Measurements from ENCODE around the gene AHCYL2.
"Not testable (repeated sequence)": the region's sequence is repeated elsewhere in the genome, so short reads cannot be mapped to it uniquely, and the experiment has no call there.

The AHCYL2 gene

GRCh38 chr7:129245533-129245932, 20.7 kb downstream of the AHCYL2 start:
- DNase-seq = no peak

DNA sequence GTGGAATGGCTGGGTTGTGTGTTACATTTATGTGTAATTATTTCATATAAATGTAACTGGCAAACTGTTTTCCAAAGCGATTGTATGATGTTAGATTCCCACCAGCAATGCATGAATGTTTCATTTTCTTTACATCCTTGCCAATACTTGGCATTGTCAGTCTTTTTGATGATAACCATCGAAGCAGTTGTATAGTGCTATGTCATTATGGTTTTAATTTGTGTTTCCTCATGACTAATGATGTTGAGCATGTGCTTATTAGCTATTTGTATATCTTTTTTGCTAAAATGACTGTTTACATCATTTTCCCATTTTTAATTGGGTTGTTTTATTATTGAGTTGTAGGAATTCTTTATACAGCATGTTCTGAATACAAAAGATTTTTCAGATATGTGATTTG, 22.3 kb downstream of the AHCYL2 start:
- no peak for DNase-seq

DNA sequence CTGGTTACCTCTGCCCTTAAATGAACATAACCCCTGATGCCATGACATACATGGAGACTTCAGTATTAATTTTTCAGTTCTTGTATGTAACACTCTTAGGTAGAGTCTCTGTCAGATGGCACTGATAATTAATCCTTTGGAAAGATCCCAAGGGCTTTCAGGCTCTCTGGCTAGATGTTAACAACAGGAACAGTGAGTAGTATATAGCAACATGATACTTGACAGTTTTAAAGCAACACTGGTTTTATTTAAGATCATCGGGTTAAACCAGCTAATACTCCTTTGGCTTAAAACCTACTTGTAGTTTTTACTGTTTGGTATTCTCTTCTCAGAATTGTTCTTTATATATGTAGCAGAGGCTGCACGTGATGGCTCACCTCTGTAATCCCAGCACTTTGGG, 27.3 kb downstream of the AHCYL2 start:
- DNase-seq = no peak

DNA sequence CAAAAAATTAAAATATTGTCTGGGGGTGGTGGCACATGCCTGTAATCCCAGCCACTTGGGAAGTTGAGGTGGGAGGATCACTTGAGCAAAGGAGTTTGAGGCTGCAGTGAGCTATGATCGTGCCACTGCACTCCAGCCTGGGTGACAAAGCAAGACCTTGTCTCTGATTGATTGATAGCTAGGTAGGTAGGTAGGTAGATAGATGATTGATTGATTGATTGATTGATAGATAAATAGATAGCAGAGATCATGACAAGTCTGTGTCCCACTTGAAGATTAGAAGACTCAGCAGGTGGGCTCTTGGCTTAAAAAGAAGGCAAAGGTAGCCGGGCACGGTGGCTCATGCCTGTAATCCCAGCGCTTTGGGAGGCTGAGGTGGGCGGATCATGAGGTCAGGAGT, 27.8 kb downstream of the AHCYL2 start:
- not testable (repeated sequence) for DNase-seq

- DNase-seq = no peak
These were observed 31.0 kb downstream of the AHCYL2 start for GRCh38 chr7:129255800-129256199.

- no peak for DNase-seq
These were observed 31.4 kb downstream of the AHCYL2 start for GRCh38 chr7:129256221-129256620.

DNA sequence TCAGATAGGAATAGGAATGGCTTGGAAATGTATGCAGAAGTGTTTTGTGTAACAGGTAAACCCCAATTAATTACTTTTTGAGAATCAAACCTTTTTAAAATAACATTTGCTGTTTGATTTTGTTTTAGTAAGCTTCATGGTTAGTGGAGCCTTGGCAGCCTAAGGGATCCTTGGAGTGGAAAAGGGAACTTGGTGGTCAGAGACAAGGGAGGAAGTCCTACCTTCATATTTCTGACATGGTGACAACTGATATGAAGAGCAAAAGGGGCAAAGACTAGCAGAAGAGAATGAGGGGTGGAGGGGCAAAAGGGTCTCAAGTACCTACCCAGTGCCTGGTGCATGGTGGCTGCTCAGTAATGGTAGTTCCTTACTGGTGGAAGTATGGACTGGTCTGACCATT, 32.3 kb downstream of the AHCYL2 start:
- DNase-seq = no peak

- DNase-seq = no peak
These were observed 34.0 kb downstream of the AHCYL2 start for GRCh38 chr7:129258649-129259389.

DNA sequence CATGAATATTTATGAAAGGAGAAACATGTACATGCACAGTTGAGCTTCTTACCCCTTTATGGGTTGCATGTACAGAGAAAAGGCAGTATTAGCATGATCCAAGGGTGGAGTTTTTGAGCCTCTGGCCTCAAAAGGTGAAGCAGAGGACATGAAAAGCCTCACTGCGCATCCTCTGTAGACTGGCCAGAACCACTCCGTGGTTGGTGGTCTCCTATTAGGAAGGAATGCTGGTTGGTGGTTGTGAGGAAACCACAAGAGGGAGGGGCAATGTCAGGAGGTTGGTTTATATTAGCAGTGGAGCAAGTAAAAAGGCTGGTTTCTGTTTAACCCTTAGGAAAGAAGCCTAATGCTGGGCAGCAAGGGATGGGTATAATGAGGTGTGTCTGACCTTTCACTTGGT, 37.5 kb downstream of the AHCYL2 start:
- DNase-seq = no peak

GRCh38 chr7:129263168-129263567, 38.3 kb downstream of the AHCYL2 start:
- no peak for DNase-seq

DNA sequence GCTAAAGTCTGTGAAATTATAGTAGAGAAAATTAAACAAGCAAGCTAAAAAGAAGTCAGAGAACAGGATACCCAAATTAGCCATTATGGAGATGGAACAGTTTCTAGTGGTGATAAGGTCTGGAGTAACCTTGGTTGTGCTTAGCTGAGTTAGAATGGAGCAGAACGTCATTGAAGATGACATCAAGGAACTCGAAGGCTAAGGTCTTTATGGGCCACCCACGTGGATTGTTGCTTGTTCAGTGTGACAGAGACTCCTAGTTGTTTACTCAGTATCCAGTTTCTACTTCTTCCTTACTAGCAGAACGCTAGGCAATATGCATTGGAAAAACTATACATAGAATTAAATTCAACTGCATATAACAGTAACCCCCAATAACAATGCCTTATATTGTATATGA, 39.7 kb downstream of the AHCYL2 start:
- no peak for DNase-seq

DNA sequence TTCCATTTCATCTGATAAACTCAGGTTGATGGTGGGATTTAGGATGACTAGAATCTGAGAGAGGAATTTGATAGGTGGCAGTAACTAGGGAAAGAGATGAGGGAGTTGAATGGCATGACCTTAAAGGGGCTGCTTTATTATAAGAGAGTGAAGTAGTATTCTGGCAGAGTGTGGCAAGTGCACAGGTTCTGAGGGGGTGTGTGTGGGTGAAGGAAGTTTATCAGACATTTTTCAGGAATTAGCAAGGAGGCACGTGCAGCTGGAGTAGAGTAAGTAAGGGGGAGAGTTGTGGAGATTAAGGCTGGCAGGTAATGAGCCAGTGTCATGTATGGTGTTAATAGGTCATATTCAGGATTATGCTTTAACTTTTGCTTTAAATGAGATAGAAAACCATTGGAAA, 40.5 kb downstream of the AHCYL2 start:
- no peak for DNase-seq

DNA sequence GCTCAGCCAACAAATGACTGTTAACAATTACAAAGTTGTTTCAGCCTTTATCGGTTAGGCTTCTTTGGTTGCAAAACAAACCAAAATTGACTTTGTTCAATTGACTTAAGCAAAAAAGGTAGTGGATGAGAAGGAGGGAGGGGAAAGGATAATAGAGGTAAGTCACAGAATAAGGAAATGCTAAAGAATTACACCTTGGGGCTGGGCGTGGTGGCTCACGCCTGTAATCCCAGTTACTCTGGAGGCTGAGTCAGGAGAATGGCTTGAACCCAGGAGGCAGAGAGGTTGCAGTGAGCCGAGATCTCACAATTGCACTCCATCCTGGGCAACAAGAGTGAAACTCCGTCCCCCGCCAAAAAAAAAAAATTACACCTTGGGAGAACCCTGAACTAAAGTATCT, 41.4 kb downstream of the AHCYL2 start:
- DNase-seq = no peak

GRCh38 chr7:129270077-129270476, 45.2 kb downstream of the AHCYL2 start:
- no peak for DNase-seq

DNA sequence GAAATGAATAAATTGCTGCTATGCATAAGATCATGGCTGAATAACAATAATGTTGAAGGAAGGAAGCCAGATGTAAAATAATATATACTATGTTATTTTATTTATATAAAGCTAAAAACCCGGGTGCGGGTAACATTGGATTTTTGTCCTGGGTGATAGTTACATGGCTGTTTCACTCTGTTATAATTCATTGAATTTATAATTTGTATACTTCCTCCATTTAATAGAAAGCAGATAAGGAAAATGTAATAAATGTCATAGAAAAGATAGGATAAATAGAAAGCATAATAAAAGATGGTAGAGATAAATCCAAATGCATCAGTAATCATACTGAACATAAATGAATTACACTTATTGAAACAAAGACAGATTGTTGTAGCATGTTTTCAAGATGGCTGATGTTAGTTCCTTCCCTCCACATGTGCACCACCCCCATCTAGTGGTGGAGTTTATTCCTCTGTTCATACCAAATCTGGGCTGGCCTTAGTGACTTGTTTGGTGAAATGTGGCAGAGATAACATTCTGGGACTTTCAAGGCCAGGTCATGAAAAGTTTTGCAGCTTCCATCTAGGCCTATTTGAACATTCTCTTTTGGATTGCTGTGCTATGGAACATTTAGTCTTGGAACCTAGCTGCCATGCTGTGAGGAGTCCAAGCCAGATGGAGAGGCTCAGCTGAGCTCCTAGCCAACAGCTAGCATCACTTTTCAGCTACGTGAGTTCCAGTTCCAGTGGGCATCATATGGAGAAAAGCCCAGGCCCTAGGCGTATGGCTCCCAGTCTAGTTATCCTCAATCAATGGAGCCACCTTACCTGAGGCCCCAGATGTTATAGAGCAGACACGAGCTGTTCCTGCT, 46.9 kb downstream of the AHCYL2 start:
- no peak for DNase-seq

- DNase-seq = no peak
These were observed 49.1 kb downstream of the AHCYL2 start for GRCh38 chr7:129273936-129274335.

- no peak for DNase-seq
These were observed 52.8 kb downstream of the AHCYL2 start for GRCh38 chr7:129277629-129278028.

DNA sequence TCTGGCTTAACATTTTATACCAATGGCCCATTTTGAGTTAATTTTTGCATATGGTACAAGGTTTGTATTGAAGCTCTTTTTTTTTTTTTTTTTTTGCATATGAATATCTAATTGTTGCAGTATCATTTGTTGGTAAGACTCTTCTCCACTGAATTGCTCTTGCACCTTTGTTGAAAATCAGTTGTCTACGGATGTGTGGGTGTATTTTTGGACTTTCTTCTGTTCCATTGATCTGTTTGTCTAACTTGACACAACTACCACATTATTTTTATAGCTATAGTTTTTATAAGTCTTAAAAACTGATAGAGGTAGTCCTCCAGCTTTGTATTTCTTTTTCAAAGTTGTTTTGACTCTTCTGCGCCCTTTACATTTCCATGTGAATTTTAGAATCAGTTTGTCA, 53.9 kb downstream of the AHCYL2 start:
- no peak for DNase-seq

DNA sequence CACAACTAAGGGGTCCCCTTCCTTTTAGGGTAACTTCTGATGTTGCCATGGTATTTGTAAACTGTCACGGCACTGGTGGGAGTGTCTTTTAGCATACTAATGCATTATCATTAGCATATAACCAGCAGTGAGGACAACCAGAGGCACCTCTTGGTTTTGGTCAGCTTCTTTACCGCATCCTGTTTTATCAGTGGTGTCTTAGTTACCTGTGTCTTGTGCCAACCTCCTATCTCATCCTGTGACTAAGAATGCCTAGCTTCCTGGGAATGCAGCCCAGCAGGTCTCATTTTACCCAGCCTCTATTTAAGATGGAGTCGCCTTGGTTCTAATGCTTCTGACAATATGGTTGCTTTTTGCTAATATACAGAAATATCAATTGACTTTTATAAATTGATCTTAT, 54.9 kb downstream of the AHCYL2 start:
- DNase-seq = no peak

- DNase-seq = no peak
These were observed 56.3 kb downstream of the AHCYL2 start for GRCh38 chr7:129281163-129281562.

GRCh38 chr7:129282865-129283264, 58.0 kb downstream of the AHCYL2 start:
- DNase-seq = no peak

- no peak for DNase-seq
These were observed 59.1 kb downstream of the AHCYL2 start for GRCh38 chr7:129283936-129284335.

DNA sequence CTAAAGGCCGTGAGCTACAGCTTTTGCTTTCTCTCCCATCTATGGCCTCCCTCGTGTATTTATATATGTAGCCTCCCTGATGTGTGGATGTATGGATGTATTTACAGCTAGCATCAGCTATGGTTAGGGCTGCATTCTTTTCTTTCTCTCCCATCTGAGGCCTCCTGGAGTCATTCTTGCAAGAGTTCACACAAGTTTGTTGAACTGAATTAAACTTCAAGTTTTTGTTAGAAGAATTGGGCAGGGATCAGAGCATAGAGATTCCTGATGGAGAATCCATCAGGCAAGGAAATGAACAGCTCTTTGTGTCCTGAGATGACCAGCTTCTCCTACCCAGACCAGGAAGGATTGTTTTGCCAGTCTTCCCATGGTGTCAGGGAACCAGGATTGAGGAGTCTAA, 60.3 kb downstream of the AHCYL2 start:
- no peak for DNase-seq

DNA sequence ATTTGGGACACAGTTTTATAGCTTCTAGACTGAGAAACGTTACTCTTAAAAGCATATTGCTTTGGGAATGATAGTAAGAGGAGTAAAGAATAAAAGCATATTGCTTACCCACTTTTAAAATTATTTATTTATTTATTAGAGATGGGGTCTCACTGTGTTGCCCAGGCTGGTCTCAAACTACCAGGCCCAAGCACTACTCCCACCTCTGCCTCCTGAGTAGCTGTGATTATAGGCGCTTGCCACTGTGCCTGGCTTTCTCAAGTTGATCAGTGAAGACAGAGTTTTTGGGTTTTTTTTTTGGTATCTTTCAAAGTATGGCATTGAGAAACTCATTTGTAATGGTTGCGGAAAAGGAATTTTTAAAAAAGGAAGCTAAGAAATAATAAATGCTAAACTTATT, 68.0 kb downstream of the AHCYL2 start:
- DNase-seq = no peak
